Stimulated activated CD4-positive, alpha-beta T cell treated with anti-CD3 and anti-CD28 coated beads, Interleukin-15, amount 100 ng/mL, for 1 hour (primary cell): ENCODE results near the gene CYTH4.

Experiments used
- DNase-seq, 2 donors: peaks; one replicate each; pipeline ENCODE4 v3.0.0-alpha.2; 2020; ENCODE audit warnings: low read depth in 1 of 2, low spot score in 1 of 2

Gene CYTH4

DNA sequence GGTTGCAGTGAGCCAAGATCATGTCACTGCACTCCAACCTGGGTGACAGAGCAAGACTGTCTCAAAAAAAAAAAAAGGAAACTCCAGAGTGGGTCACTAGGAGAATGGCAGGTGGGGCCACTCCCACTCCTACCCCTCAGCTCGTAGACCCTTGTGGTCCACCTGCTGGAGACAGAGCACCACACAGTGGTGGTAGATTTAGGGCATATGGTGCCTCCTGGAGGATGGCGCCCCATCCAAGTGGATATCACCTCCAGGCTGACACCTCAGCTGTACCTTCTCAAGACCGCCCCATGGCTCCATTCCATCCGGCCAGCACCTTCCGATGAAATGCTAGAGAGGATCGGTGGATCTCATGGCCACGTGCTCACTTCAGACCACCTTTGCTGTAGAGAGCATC, 6.2 kb downstream of the CYTH4 start:
- no peak for DNase-seq

DNA sequence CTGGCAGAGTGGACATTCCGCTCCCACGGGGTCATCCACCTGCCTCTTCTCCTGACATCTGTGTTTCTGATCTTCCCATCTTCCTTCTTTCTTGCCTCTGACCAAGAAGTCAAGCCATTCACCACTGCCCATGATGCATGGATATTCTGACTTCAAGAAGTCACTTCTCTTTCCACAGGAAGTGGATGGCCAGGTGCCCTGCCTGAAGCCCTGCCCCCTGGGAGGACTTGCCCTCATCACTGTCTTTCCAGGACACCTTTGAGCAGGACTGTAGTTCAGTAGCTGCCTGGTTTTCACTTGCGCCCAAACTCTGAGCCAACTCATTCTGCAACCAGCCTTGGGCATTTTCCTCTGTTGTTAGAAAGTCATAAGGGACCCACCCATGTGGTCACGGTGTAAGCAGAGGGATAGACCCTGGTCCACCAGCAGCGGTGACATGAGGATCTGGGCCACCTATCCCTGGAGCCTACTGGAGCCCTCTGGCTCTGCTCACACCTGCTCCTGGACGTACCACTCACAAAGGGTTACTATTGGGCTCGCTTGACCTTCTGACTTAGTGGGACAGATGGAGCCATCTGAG, 6.9 kb downstream of the CYTH4 start:
- DNase-seq = no peak

DNA sequence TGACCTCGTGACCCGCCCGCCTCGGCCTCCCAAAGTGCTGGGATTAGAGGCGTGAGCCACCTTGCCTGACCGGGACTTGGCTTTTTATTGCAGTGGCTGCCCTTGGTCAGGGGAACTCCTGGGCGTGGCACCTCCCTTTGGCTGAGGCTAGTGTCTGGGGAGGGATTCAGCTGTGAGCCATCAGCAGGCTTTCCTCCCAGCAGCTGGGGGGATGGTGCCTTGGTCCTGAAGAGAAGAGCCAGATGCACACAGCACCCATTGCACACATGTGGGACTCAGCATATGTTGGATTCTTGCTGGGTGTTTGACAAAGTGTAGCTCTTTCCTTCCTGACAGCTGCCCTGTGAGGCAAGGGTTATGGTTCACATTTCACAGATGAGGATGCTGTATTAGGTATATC, 8.4 kb downstream of the CYTH4 start:
- DNase-seq = no peak

DNA sequence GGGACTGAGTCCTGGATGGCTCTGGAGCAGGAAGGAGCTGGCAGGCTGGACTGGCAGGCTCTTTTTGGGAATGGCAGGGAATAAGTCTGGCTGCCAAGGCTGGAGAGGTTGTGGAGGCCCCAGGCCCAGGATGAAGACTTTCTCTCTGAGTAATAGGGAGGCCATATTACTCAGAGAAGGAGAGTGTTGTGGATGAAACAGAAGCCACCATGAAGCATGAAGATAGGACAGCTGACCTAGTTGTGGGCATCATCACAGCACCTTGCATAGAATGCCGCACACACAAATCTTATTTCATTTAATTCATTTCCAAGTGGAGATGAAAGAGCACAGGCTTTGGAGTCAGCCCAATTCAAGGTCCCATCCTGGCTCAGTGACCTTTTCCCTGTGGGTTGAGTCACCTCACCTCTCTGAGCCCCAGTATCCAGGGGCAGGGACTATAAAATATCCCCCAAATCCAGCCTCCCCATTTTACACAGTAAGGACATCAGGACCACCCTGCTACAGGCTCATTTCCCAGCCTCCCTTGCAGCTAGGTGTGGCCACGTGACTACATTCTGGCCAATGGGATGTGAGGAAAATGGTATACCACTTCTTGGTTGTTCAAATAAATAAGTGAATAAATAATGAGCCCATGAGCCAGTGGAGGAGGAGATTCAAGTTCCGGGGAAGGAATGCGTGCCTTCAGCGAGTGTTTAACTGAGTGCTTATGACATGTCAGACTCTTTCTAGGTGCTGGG, 9.4 kb downstream of the CYTH4 start:
- no peak for DNase-seq

DNA sequence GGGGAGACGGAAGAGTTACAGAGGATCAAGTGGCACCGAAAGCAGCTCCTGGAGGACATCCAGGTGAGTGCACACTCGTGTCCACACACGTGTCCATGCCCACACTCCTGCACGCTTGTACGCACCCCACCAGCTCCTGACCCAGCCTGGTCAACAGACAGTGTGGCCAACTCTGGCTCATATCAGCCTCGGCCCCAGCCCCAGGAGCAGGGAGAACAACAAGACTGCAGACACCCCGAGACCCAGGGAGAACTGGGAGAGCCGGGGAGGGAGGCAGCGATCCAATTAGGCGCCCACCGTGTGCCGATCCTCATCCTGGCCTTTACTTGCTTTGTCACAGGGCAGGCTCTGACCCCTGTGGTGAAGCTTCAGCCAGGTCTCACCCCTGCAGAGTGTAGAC, 10.3 kb downstream of the CYTH4 start:
- no peak for DNase-seq

DNA sequence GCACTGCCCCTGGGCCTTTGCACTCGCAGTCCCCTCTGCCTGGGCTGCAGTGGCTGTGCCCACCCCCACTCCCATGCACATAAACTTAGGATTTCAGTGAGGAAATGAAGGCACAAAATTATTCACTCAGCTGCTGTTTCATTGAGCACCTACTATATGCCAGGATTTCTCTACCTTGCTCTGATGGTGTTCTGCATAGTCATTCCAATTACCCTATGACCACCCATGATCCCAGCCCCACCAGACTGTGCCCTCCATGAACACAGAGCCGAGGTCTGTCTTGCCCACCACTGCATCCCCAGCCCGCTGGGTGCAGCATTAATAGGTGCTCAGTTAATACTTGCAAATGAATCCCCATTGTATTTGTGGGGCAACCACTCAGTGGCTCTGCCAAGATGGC, 10.9 kb downstream of the CYTH4 start:
- no peak for DNase-seq

DNA sequence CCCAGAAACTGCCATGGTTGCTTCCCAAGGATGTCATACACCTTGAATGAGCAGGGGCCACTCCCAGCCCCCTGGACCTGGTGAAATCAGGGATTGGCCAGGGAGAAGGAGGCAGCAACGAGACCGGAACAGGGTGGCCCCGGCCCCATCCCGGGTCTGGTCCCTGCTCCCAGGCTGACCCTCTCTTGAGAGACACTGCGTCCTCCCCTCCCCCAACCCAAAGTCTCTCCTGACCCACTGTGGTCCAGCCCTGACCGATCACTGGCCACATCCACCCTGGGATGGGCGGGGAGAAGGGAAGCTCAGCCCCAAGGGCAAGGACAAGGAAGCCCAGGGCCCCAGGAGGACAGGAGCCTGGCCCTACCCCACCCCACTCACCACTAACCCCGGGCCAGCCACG, 12.4 kb downstream of the CYTH4 start:
- no peak for DNase-seq

DNA sequence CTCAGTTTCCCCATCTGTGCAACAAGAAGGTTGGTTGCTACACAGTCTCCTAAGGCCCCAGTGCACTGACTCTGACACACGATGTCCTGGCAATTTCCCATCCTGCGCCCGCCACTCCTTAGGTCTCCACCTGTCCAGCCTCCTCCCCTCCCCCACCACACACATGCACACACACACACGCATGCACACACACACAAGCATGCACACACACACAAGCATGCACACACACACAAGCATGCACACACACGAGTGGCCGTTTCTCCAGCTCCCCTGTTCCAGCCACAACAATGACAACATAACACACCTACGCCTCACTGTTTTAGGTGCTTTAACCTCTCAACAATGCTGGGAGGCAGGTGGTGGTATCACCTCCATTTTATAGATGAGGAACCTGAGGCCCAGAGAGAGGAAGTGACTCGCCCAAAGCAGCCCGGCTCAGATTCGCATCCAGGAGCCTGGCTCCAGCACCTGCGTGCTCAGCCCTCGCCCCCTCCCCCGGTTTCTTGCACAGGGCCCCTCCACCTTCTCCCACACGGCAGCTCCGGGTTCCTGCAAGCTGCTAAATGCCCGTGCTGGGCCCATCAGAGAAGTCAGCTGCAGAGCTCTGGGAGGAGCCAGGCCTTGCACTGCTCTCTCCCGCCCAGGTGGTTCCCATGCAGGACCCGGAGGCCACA, 13.0 kb downstream of the CYTH4 start:
- DNase-seq = no peak

DNA sequence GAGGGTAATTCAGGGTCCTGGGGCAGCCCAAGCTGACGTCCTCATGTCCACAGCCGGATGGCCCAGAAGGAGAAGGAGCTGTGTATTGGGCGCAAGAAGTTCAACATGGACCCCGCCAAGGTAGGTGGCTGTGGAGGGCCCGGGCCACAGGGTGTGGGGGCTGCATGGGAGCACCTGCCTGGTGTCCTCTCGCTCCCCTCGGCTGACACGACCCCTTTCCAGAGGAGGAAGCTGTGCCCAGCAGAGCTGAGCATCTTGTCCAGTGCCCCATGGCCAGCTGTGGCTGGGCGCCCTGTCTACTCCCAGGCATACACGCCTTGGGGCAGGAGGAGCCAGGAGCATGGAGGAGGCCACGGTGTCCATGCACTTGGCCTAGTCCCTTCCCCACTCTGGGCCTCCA, 13.6 kb downstream of the CYTH4 start:
- no peak for DNase-seq

DNA sequence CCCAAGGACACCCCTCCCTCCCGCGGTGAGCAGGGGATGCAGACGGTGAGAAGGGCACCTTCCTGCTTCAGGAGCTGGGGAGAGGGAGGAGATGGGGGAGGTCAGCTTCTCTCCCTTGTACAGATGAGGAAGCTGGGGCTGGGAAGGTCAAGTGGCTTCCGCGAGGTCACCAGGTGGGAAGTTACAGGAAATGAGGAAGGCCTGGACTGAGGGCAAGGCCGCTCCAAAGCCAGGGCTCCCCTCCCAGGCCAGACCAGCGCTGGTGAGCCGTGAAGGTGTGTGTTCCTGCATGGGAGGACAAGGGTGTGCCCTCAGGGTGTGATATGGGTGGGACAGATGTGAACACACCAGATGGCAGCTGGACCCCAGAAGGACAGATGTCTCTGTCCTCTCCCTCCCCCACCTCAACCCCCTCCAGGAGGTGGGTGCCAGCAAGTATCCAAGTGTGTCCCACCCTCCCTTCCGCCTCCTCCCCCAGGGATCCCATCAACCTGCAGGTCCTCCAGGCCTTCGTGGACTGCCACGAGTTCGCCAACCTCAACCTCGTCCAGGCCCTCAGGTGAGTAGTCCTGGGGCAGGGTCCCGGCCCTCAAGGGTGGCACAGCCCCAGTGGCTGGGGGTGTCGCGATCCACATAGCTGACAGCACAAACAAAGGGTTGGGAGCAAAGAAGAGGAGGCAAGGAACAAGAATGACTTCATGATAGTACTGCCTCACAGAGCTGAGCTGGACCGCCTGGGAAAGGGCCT, 16.6 kb downstream of the CYTH4 start:
- DNase-seq = no peak

DNA sequence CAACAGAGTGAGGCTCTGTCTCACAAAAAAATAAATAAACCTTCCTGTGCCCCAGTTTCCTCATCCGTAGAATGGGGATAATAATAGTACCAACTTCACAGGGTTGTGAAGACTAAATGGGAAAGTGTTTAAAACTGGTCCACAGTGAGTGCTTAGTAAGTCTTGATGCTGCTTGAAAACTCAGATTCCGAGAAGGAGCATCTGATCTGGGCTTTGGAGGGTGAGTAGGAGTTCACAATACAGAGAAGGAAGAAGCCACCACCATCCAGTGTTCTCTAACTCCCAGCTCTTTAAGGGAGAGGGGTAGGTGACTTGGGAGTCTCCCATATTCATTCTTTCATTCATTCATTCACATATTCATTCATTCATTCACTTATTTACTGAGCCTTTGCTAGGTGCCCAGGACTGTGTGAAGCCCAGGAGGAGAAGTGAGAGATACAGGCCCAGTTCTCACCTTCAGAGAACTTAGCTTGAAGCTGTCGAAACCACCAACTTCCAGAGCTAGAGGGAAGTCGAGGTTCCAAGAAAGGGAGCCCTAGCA, 17.7 kb downstream of the CYTH4 start:
- DNase-seq = no peak

DNA sequence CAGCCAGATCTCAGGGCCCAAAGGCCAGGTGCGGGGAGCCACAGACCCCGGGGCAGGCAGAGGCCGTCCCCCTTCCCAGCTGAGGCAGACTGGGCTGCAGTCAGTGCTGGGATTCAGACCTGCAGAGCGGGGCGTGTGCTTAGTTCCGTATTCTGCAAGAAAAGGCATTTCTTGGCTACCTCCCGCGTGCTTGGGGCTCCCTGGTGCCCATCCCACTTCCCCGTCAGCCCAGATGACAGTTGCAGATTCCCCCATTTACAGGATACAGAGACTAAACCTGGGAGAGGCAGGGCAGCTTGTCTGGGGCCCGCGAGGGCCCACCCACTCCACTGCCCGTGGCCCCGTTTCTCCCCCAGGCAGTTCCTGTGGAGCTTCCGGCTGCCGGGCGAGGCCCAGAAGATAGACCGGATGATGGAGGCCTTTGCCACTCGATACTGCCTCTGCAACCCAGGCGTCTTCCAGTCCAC, 18.3 kb downstream of the CYTH4 start:
- DNase-seq = no peak

DNA sequence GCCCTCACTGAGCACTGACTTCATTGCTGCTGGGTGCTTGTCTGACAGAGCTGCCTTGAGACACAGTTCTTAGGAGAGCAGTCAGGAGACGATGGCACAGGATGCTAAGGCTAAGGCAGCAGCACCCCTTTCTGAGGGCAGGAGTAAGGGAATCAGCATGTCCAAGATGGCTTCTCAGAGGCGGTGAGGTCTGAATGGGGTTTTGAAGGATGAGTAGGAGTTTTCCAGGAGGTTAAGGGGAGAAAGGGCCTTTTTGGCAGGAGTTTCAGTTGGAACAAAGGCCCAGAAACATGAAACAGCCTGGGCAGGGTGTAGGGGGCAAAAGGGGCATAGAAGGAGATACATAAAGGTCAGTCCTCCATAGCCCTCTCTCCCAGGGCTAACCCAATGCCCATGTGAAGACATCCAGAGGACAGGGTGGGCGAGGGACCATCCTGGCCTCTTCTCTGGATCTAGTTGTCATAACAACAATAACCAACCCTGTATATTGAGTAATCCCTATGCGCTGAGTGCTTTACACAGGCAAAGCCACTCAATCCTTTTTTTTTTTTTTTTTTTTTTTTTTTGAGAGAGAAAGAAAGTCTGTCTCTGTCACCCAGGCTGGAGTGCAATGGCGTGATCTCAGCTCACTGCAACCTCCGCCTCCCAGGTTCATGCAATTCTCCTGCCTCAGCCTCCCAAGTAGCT, 19.0 kb downstream of the CYTH4 start:
- DNase-seq = no peak

DNA sequence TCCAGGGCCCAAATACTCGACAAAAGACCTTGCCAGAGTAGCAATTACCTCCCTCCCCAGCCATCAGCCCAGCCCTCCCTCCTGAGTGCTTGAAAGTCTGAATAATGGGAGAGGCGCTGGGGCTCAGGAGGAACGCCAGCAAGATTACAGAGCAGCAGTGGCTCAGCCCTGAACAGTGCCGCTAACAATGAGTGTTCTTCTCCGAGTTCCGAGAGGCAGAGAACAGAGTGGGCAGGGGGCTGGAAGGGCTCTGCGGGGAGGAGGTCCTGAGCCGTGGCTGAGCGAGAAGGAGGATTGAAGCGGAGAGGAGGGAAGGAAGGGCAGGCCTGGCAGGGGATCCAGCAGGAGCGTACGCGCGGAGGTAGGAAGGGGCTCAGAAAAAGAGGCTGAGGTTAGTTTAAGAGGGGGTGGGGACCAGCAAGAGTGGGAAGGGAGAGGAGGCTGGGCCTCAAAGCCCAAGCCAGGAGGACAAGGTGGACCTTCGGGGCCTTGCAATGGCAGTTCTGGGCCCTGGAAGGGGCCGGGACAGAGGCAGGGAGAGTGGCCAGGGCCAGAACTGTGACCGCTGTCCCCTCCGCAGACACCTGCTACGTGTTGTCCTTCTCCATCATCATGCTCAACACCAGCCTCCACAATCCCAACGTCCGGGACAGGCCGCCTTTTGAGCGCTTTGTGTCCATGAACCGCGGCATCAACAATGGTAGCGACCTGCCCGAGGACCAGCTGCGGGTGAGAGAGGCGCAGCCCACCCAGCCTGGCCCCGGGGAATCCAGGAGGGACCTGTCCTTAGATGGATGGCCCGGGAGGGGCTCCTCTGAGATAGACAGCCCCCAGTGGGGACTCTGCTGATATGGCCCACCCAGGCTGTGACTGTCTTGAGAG, 20.6 kb downstream of the CYTH4 start:
- DNase-seq = no peak

DNA sequence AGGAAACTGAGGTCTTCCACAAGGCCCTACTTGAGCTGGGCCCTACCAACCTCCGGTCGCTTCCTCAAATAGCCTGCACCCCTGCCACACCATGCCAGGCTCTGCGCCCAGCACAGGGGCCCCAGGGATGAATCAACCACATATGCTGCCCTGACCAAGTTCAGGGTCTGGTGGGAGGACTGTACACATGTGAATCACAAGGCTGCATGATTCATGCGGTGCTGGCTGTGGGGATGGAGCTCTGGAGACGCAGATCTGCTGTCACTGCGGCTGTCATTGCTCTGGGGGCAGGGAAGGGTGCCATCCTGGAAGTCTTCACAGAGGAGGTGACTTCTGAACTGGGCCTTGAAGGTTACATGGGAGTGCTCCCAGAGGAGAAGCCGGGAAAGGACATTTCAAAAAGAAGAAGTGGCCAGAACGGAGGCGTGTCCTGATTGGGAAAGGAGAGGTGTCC, 21.5 kb downstream of the CYTH4 start:
- peak in 1 of 2 donors; percentile 47 for DNase-seq

DNA sequence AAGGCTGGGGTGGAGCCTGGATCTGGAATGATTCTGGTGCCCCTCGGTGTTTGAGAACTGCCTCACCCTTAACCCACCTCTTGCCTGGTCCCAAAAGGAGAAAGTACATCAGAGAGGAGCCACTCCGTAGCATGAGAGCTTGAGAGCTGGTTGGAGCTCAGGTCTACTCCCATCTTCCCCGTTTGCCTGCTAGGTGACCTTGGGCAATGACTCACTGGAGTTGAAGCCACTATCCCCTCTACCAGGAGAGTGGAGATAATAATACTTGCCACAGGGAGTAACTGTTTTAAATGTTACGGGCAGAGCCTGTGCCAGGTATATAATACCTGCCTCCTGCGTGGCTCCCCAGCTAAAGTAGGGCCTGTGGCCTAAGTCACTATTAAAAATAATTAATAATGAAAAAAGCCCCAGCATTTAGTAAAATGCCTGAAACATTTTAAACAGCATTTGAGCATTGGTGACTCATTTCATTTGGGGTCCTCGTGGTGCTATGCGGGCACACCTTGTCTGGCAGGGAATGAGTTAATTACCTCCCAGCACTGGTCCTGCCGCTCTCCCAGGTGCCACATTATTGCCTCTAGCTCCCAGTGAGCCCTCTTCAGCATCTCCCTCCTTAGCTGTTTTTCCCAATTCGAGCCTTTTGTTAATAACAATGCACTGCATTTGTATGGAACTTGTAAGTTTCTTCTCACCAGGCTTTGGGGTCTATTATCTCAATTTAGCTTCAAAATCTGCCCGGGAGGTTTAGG, 22.5 kb downstream of the CYTH4 start:
- no peak for DNase-seq

DNA sequence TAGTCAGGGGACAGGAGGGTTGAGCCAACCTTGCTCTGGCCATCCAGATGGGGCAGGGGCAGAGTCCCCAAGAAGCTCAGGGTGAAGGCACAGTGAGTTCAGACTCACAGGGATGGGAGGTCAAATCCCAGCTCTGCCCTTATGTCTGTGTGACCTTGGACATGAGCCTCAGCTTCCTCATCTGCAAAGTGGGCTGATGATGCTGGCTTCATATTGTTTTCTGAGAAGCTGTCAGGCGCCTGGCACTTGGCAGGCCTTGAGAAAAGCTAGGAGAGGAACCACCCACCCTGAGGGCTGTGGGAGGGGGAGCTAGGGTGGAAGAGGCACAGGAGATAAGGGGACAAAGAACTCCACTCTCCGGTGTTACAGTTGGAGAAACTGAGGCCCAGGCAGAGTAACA, 23.6 kb downstream of the CYTH4 start:
- no peak for DNase-seq

DNA sequence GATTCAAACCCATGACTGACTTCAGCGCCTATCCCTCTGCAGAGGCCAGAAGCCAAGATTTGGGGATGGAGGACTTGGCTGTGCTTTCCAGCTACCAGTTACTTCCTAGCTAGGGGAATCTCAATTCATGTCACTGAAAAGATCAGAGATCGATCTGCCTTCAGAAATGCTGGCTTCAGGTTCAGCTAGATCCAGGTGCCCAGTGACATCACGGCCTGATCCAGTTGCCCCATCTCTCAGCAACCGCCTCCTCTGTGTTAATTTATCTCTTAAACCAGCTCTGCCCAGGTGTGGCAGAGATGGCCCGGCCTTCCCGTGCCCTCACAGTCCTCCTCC, 24.2 kb downstream of the CYTH4 start:
- no peak for DNase-seq
